Spleen (tissue), 11 donors: Measurements from ENCODE around the gene SLC5A2. TPM values are rescaled to one million over a fixed set of nuclear protein-coding genes. Genes with fewer than 3 reads are reported as not detected.

Source experiments
- DNase-seq: peaks from one replicate; pipeline ENCODE4 v3.0.0-alpha.2; 2020
- H3K27ac ChIP-seq, 8 donors: fragments of 200-600 bp; sonication (generic) in 7 of 8; 1 replicate in 4 of 8; 2 replicates in 4 of 8; pipeline versions ENCODE4 v1.5.0 to v1.8.0; 2016 to 2021; ENCODE audit warnings: inconsistent platforms in 4 of 8, mild to moderate bottlenecking in 4 of 8, moderate library complexity in 1 of 8
- H3K27me3 ChIP-seq, 7 donors: fragments of 200-600 bp; sonication (generic) in 6 of 7; replicated peaks in 1 of 7; 1 replicate in 4 of 7; 2 replicates in 3 of 7; pipeline versions ENCODE4 v1.5.0 to v1.8.0; 2016 to 2021; ENCODE audit warnings: inconsistent platforms in 3 of 7, mild to moderate bottlenecking in 1 of 7
- H3K36me3 ChIP-seq, 6 donors: fragments of 200-600 bp; sonication (generic) in 5 of 6; 1 replicate in 4 of 6; 2 replicates in 2 of 6; pipeline versions ENCODE4 v1.5.0 to v1.8.0; 2016 to 2021; ENCODE audit warnings: inconsistent platforms in 2 of 6
- H3K4me1 ChIP-seq, 6 donors: fragments of 200-600 bp; sonication (generic) in 5 of 6; 1 replicate in 3 of 6; 2 replicates in 3 of 6; pipeline versions ENCODE4 v1.5.0 to v1.8.0; 2016 to 2021; ENCODE audit warnings: inconsistent platforms in 3 of 6
- H3K4me3 ChIP-seq, 8 donors: fragments of 200-600 bp; sonication (generic) in 7 of 8; 1 replicate in 4 of 8; 2 replicates in 4 of 8; pipeline versions ENCODE4 v1.5.0 to v1.8.0; 2016 to 2021; ENCODE audit warnings: inconsistent platforms in 4 of 8, mild to moderate bottlenecking in 4 of 8, moderate library complexity in 2 of 8
- H3K9me3 ChIP-seq, 8 donors: fragments of 200-600 bp; sonication (generic) in 7 of 8; 1 replicate in 4 of 8; 2 replicates in 4 of 8; pipeline versions ENCODE4 v1.5.0 to v1.8.0; 2016 to 2021; ENCODE audit warnings: inconsistent platforms in 4 of 8
- POLR2A ChIP-seq, 3 donors: fragments of 450-650 bp; IDR thresholded peaks; one replicate each; pipeline ENCODE4 v1.5.1; 2017; ENCODE audit warnings: antibody characterized with exemption in 3 of 3, mild to moderate bottlenecking in 1 of 3
- POLR2AphosphoS5 ChIP-seq, 3 donors: sonication (generic); formaldehyde crosslinking; IDR thresholded peaks; one replicate each; pipeline ENCODE4 v1.5.1; 2017; ENCODE audit warnings: antibody characterized with exemption in 3 of 3
- WGBS, 5 donors: extraction: QIAGEN DNeasy Blood & Tissue Kit in 3 of 5; methylation state at CpG; one replicate each; pipeline versions ENCODE4 v1.1.5 to v1.1.7; 2013 to 2018; 5-methylcytosine and 5-hydroxymethylcytosine counted together
- intact Hi-C: fragments of 100-400 bp; cut with DNase I; formaldehyde crosslinking; loops from one replicate; pipeline ENCODE4 v1.15.0; 2023; ENCODE audit warnings: low total_unique reads
- polyA plus RNA-seq, 3 donors: library from polyadenylated mRNA; stranded (reverse); fragments of 200-250 nt; gene quantifications; one replicate each; pipeline ENCODE4 v1.2.1, GENCODE V29; 2013
- total RNA-seq, 7 donors: library from RNA; depleted of rRNA in 3 of 7; stranded (reverse); fragments of >200 nt in 3 of 7; fragmentation: NEBNext Ultra II Directional in 4 of 7; extraction: Animal tissue kit (Norgen Biotek cat#: 25700) in 4 of 7; gene quantifications; one replicate each; pipeline versions ENCODE4 v1.1.0 to v1.2.1, GENCODE V29; 2016 to 2021
- TF ChIP-seq, protein P1 (sequence below), 11 experiments: fragments of 200-600 bp in 7 of 11; fragments of 450-650 bp in 4 of 11; sonication (generic) in 4 of 11; IDR thresholded peaks in 8 of 11; conservative IDR thresholded peaks in 3 of 11; 1 replicate in 7 of 11; 2 replicates in 4 of 11; pipeline versions ENCODE4 v1.4.0 to v1.8.0; 2016 to 2021; ENCODE audit warnings: antibody characterized with exemption in 11 of 11, inconsistent platforms in 4 of 11, mild to moderate bottlenecking in 1 of 11
- donor health status: healthy with polysubstance abuse.
- donor health status: DM: no; HTN: no; CAD: no; lungs with moderate emphysema.
- donor health status: DM: no; HTN: no; CAD: no.
- donor health status: Bipolar disorder and iron deficiency.
- donor health status: healthy.
- donor health status: DM: no; HTN: no; CAD: no.
- donor health status: DM: yes; HTN: yes; CAD: no.

SLC5A2 gene
- total and polyA plus RNA-seq, 10 donors = 0.17 to 2.3 (median 1.2) TPM; not detected in 3

DNA sequence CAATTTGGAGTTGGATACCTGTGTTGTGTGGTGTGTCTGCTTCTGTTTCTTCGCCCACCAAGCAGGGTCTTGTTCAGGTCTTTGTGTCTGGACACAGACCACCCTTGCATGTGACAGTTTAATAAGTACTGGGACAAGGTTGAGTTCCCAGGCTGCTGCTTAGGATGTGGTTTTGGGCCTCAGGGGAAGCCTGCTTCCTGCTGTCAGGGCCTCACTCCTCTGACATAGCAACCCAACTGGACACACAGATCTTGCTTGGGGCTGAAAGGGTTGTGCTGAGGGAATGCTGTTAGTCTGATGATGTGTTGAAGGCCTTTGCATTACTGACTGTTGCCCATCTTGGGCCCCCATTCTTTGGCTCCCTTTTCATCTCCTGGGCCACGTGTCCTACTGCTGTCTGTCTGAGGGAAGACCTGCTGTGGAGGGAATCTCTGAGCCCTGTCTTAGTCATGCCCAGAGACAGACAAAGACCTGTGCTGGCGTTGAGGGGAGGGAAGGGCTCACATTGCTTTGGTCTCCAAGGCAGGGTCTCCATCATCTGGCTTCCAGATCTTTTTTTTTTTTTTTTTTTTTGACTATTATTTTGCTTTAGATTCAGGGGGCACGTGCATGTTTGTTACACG lies 15.7 kb upstream of the SLC5A2 start:
- intact Hi-C loops = no loop called here
- H3K4me1 ChIP-seq = peaks cover 13 to 45% (median 19%) of the 10 kb centered on the region in 6 donors
- no peaks in the 10 kb centered on the region for H3K9me3 ChIP-seq
- peak overlapping the region in 1 of 8 donors; percentile 34 for H3K27ac ChIP-seq
- peaks cover 0 to 17% (median 11%) of the 10 kb centered on the region in 7 donors for H3K27me3 ChIP-seq
- no peak overlapping the region for H3K4me3 ChIP-seq
- TF ChIP-seq POLR2A (IDR thresholded peaks at IDR 0.05) (no peak), POLR2AphosphoS5 (IDR thresholded peaks at IDR 0.05) (no peak)
- TF ChIP-seq, protein P1, sequence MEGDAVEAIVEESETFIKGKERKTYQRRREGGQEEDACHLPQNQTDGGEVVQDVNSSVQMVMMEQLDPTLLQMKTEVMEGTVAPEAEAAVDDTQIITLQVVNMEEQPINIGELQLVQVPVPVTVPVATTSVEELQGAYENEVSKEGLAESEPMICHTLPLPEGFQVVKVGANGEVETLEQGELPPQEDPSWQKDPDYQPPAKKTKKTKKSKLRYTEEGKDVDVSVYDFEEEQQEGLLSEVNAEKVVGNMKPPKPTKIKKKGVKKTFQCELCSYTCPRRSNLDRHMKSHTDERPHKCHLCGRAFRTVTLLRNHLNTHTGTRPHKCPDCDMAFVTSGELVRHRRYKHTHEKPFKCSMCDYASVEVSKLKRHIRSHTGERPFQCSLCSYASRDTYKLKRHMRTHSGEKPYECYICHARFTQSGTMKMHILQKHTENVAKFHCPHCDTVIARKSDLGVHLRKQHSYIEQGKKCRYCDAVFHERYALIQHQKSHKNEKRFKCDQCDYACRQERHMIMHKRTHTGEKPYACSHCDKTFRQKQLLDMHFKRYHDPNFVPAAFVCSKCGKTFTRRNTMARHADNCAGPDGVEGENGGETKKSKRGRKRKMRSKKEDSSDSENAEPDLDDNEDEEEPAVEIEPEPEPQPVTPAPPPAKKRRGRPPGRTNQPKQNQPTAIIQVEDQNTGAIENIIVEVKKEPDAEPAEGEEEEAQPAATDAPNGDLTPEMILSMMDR (IDR thresholded peaks at IDR 0.05 in 8 of 11, conservative IDR thresholded peaks at IDR 0.05 in 3 of 11) = no peak
- DNase-seq = peak; percentile 70
- H3K36me3 ChIP-seq = peaks cover 4 to 52% (median 45%) of the 10 kb centered on the region in 6 donors
- 62 to 76% (median 70%) methylated on average over 5 of the region's 5 CpGs for WGBS, 5 donors

DNA sequence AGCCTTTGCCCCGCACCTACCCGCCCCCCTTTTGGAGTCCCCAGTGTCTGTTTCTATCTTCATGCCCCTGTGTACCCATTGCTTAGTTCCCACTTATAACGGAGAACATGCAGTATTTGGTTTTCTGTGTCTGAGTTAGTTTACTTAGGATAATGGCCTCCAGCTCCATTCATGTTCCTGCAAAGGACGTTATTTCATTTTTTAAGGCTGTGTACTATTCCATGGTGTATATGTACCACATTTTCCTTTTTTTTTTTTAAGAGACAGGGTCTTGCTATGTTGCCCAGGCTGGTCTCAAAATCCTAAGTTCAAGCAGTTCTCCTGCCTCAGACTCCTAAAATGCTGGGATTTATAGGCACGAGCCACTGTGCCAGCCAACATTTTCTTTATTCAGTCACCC lies 15.1 kb upstream of the SLC5A2 start:
- Histone ChIP-seq H3K9me3 (no peaks in the 10 kb centered on the region), H3K27me3 (peaks cover 0 to 23% (median 16%) of the 10 kb centered on the region in 7 donors), H3K36me3 (peaks cover 4 to 46% (median 39%) of the 10 kb centered on the region in 6 donors), H3K4me3 (no peak overlapping the region), H3K27ac (peak overlapping the region in 1 of 8 donors; percentile 34), H3K4me1 (peaks cover 16 to 51% (median 22%) of the 10 kb centered on the region in 6 donors)
- no peak for DNase-seq
- TF ChIP-seq, protein P1 (IDR thresholded peaks at IDR 0.05 in 8 of 11, conservative IDR thresholded peaks at IDR 0.05 in 3 of 11) = no peak
- TF ChIP-seq POLR2A (IDR thresholded peaks at IDR 0.05) (no peak), POLR2AphosphoS5 (IDR thresholded peaks at IDR 0.05) (no peak)
- 81 to 92% (median 91%) methylated on average over 5 of the region's 5 CpGs for WGBS, 5 donors
- intact Hi-C loops = no loop called here

DNA sequence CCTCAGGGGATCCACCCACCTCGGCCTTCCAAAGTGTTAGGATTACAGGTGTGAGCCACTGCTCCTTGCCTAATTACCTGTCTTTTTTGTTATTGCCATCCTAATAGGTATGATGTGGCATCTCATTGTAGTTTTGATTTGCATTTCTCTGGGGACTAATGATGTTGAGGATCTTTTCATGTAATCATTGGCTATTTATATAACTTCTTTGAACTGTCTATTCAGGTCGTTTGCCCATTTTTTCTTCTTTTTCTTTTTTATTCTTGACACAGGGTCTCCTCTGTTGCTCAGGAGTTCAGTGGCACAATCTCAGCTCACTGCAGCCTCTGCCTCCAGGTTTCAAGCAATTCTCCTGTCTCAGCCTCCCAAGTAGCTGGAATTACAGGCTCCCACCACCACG lies 12.3 kb upstream of the SLC5A2 start:
- Histone ChIP-seq H3K36me3 (peaks cover 0 to 42% (median 14%) of the 10 kb centered on the region in 6 donors), H3K4me1 (peaks cover 16 to 74% (median 28%) of the 10 kb centered on the region in 6 donors), H3K27me3 (peaks cover 0 to 42% (median 17%) of the 10 kb centered on the region in 7 donors), H3K27ac (peak overlapping the region in 4 of 8 donors; percentile 82 to 85 (median 83)), H3K4me3 (no peak overlapping the region), H3K9me3 (no peaks in the 10 kb centered on the region)
- TF ChIP-seq, protein P1 (IDR thresholded peaks at IDR 0.05 in 8 of 11, conservative IDR thresholded peaks at IDR 0.05 in 3 of 11) = no peak
- TF ChIP-seq POLR2AphosphoS5 (IDR thresholded peaks at IDR 0.05) (no peak), POLR2A (IDR thresholded peaks at IDR 0.05) (no peak)
- no peak for DNase-seq
- 83 to 90% (median 86%) methylated on average over 3 of the region's 3 CpGs for WGBS, 5 donors
- intact Hi-C loops = no loop called here

DNA sequence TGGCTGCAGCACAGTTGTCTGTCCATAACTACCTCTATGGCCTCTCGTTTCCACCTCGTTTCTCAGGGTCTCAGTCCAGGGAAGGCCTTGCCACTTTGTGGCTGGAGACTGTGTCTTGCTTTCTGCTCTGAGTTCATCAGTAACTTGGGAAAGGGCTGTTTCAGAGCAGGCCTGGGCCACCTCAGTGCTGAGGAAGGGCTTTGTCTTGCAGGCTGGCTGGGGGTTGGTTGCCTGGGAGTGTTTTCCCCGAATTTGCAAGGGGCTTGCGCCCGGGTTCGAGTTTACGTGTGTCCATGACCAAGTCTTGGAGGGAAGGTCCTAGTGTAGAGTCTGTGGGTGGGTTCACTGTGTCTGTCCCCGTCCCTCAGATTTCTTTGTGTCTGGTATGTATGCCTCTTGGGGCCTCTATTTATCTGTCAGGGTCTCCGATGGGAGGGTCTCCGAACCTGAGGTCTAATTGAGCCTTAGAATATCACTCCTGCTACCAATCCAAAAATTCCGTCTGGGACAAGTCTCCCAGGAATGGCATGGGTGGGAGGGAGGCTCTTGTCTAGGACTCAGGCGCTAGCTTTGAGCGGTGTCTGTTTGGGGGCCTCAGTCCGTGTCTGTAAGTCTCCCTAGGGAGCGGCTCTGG lies 11.6 kb upstream of the SLC5A2 start:
- TF ChIP-seq POLR2AphosphoS5 (IDR thresholded peaks at IDR 0.05) = no peak
- TF ChIP-seq, protein P1 (IDR thresholded peaks at IDR 0.05 in 8 of 11, conservative IDR thresholded peaks at IDR 0.05 in 3 of 11) = no peak
- TF ChIP-seq POLR2A (IDR thresholded peaks at IDR 0.05) = no peak
- no peak for DNase-seq
- no peaks in the 10 kb centered on the region for H3K9me3 ChIP-seq
- intact Hi-C loops = no loop called here
- peaks cover 0 to 49% (median 17%) of the 10 kb centered on the region in 7 donors for H3K27me3 ChIP-seq
- H3K27ac ChIP-seq = peak overlapping the region in 7 of 8 donors; percentile 77 to 85 (median 83)
- 58 to 67% (median 62%) methylated on average over 8 to 15 of the region's 15 CpGs for WGBS, 5 donors
- H3K4me1 ChIP-seq = peaks cover 16 to 74% (median 34%) of the 10 kb centered on the region in 6 donors
- H3K4me3 ChIP-seq = peak overlapping the region in 7 of 8 donors; percentile 14 to 68 (median 39)
- peaks cover 0 to 42% (median 6%) of the 10 kb centered on the region in 6 donors for H3K36me3 ChIP-seq
